HAP-1 (cell line): Measurements from ENCODE around the gene LHX6.

ENCODE experiments used
- DNase-seq, 2 experiments: peaks; one replicate each; pipeline ENCODE4 v3.0.0-alpha.2; 2016 to 2020; ENCODE audit warnings: low spot score in 2 of 2
- H3K27me3 ChIP-seq: fragments of 250-450 bp; sonication (Bioruptor Pico); 2 replicates; pipeline ENCODE4 v1.5.1; 2020; ENCODE audit warnings: low read depth, mild to moderate bottlenecking, moderate library complexity
- H3K36me3 ChIP-seq: fragments of 250-450 bp; sonication (Bioruptor Pico); replicated peaks from 2 replicates; pipeline ENCODE4 v1.5.1; 2020; ENCODE audit warnings: mild to moderate bottlenecking
- H3K4me1 ChIP-seq: fragments of 250-450 bp; sonication (Bioruptor Pico); 2 replicates; pipeline ENCODE4 v1.5.1; 2020; ENCODE audit warnings: mild to moderate bottlenecking
- H3K4me3 ChIP-seq: fragments of 250-450 bp; sonication (Bioruptor Pico); 2 replicates; pipeline ENCODE4 v1.5.1; 2020; ENCODE audit warnings: mild to moderate bottlenecking, moderate library complexity
- H3K9me3 ChIP-seq: fragments of 250-450 bp; sonication (Bioruptor Pico); 2 replicates; pipeline ENCODE4 v1.5.1; 2020; ENCODE audit warnings: mild to moderate bottlenecking, moderate library complexity
- in situ Hi-C: fragments of 300-500 bp; cut with MboI; formaldehyde crosslinking; loops from 3 replicates; pipeline ENCODE4 v1.14.3; 2020; ENCODE audit warnings: low sequenced_read_pairs, inconsistent platforms, mixed read lengths

LHX6 gene

DNA sequence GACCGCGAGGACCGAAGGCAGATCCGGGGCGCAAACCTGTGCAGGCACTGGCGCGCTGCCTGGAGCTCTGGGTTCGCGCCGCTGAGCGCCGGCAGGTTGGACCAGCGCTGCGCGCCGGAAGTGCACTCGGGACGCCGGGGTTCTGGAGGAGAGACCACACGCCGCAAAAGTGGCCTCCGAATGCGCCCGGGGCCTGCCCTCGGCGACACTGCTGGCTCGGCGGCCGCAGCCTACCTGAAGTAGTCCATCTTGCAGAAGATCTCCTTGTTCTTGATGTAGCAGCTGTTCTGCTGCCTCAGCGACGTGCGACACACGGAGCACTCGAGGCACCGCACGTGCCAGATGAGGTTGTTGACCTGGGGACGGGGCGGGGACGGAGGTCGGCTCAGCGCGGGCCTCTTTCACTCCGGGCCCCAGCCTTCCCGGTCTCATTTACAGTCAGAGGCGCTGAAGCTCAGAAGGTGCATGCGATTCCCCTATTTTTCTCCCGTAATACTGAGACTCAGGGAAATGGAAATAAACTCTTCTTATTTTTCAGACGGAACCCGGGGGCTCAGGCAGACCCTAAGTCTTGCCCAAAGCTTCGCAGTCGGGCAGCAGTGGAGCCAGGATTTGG lies 2.5 kb downstream of the LHX6 start:
- no peak overlapping the region for H3K4me3 ChIP-seq
- no peaks in the 10 kb centered on the region for H3K36me3 ChIP-seq
- no peaks in the 10 kb centered on the region; the same call in 1 of the 2 replicates for H3K27me3 ChIP-seq
- in situ Hi-C loops, result no loop called here
- DNase-seq, result no peak
- H3K4me1 ChIP-seq, result peaks cover 5% of the 10 kb centered on the region
- H3K9me3 ChIP-seq, result no peaks in the 10 kb centered on the region

DNA sequence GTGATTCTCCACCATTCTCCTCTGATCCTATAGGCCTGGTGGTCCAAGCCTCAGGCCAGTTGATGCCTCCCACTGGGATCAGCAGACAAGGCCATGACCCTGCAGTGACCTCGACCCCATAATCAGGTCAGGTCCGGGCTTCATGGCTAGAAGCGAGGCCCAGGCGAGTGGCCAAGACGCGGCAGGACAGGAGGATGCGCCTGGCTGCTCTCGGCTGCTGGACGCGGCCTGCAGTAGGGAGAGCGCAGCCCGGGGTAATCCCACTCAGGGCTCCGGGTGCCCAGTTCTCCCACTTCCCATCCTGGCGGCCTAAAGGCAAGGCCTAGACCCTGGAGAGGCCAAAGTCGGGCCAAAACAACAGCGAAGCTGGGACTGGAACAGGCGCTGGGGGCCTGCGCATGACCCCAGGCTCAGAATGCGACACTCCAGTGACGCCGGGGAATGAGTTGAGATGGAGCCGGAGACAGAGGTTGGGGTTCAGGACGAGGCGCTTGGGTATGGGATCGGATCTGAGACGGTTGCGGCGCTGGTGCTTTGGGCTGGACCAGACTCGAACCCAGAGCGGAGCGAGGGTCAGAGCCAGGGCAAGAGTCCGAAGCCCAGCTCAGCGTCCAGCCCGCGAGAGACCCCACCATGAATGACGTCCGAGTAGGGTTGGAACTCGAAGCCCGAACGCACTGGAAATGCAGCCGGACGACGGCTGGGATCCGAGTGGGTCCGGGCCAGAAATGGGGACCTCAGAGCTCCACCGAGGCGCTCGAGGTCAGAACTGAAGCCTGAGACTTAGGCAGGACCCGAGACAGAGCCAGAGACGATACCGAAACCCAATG lies 3.2 kb downstream of the LHX6 start:
- Histone ChIP-seq H3K27me3 (no peaks in the 10 kb centered on the region; the same call in 1 of the 2 replicates), H3K9me3 (no peaks in the 10 kb centered on the region), H3K36me3 (no peaks in the 10 kb centered on the region), H3K4me3 (no peak overlapping the region), H3K4me1 (no peaks in the 10 kb centered on the region)
- in situ Hi-C loops, result no loop called here
- no peak for DNase-seq

DNA sequence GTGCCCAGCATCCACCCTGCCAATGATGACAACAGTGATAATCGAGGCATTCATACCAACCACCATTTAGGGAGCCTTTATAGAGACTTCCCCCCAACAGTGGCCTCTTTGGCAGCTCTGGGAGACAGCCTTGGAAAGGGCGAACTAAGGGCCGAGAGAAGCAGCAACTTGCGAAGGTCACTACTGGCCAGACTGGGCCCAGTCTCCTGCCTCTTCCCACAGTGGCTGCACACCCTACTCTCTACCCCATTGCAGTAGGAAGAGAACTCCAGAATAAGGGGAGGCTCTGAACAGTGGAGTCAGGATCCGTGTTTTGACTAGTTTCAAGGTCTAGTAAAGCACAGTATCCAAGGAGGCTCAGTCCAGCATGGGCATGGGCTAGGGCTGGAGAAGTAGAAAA lies 5.3 kb downstream of the LHX6 start:
- Histone ChIP-seq H3K4me1 (no peaks in the 10 kb centered on the region), H3K27me3 (peaks cover 17% of the 10 kb centered on the region), H3K4me3 (no peak overlapping the region), H3K36me3 (no peaks in the 10 kb centered on the region), H3K9me3 (no peaks in the 10 kb centered on the region; the same call in 1 of the 2 replicates)
- in situ Hi-C loops, result no loop called here
- DNase-seq, result no peak

DNA sequence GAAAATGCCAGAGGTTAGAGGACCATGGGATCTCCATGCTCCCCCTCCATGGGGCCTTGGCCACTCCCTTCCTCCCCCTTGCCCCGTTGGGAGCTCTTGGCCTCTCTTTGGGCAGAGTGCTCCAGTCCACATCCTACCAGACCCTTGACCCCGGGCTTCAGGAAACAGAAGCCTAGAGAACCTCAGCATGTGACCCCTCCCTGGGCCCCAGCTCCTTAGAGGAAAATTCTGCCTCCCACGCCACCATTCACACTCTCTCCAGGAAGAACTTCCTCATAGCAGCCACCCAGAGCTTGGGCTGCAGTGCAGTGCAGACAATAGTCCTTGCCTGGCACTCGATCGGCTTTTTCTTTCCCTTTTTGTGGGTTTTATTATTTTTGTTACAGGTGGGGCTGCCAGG lies 6.0 kb downstream of the LHX6 start:
- Histone ChIP-seq H3K4me3 (no peak overlapping the region), H3K27me3 (peaks cover 23% of the 10 kb centered on the region), H3K4me1 (no peaks in the 10 kb centered on the region), H3K9me3 (no peaks in the 10 kb centered on the region; the same call in 1 of the 2 replicates), H3K36me3 (no peaks in the 10 kb centered on the region)
- no peak for DNase-seq
- in situ Hi-C loops, result no loop called here

DNA sequence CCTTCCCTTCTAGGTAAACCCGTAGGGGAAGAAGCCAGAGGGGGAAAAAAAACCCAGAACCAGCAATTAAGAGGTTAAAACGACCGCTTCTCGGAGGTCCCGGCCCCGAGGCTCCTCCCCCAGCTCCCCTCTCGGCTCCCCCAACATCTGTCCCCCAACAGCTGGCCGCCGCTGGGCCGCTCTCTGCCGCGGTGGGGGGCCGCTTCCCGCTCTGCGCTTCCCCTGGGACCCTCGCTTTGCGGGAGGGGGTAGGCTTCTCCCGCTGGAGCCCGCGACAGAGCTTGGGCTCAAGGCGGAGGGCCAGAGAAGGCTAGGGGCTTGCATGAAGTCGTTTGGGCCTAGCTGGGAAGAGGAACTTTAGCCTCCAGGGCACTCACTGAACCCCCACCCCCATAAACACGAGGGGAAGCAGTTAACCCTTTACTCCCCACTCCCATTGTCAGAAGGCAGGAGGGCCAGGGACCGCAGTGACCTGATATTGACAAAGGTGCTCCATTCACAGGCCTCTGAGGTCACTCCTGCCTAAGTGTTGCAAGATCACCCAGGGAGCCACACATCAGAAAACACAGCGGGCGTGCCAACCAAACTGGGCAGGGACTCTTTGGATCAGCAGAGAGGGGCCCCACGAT lies 7.5 kb downstream of the LHX6 start:
- peaks cover 23% of the 10 kb centered on the region for H3K27me3 ChIP-seq
- H3K36me3 ChIP-seq, result no peaks in the 10 kb centered on the region
- in situ Hi-C loops, result no loop called here
- no peaks in the 10 kb centered on the region; the same call in 1 of the 2 replicates for H3K9me3 ChIP-seq
- H3K4me3 ChIP-seq, result no peak overlapping the region
- H3K4me1 ChIP-seq, result no peaks in the 10 kb centered on the region
- DNase-seq, result no peak

DNA sequence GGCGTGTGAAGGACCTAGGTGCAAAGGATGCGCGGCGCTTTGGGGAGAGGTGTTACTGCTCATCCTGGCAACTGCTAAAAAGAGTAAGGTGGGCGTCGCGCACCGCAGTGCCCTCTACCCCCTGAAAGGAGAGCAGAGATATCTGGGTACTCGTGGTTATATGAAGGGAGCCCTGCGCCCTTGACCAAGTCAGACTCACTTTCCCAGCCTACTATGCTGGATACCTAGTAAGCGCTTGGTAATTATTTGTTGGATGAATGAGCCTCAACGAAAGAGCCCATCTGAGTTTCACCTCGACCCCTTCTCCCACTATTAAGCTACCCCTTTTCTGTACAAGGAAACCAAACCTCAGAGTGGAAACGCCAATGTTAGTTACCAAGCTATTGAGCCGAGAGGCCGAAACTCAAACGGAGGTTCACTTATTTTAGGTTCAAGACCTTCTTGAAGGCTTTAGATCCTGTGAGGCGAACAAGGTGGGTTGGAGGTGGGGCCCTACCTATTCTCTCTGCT lies 8.0 kb downstream of the LHX6 start:
- Histone ChIP-seq H3K9me3 (no peaks in the 10 kb centered on the region; the same call in 1 of the 2 replicates), H3K36me3 (no peaks in the 10 kb centered on the region), H3K4me1 (no peaks in the 10 kb centered on the region), H3K27me3 (peaks cover 23% of the 10 kb centered on the region), H3K4me3 (no peak overlapping the region)
- in situ Hi-C loops, result no loop called here
- DNase-seq, result no peak

DNA sequence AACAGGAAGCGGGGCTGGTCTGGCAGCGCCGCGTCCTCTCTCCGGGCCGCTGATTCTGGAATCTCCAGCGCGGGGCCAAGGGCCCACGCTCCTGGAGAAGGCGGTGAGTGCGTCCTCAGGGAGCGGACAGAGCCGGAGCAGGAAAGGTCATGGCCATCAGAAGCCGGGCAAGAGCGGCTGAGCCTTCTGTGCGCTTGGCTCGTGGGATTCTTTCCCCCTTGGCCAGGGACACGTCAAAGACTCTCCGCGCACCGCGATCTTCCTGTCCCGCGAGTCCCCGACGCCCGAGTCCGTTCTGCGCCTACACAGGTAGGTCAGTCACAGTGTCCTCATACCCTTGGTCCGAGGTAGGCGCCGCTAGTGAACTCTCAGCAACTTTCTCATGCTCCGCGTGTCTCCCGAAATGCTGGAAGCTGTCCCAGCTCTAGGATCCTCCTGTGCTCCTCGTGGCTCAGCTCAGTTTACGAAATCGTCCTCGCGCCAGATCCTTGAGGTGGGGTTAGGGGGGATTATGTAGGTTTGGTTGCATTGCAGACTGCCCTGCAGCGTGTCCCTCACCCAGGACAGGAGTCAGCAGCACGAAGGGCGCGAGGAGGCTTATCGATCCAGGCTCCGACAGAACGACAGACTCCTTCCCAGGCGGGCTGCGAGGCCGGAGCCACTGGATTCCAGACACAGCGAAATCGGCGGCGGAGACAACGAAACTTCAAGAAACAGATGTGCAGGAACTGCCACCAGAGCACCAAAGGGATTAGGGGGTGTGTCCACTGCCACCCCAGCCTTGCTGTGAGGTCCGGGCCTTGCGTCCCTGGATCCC lies 8.7 kb downstream of the LHX6 start:
- Histone ChIP-seq H3K27me3 (peaks cover 23% of the 10 kb centered on the region), H3K36me3 (no peaks in the 10 kb centered on the region), H3K9me3 (no peaks in the 10 kb centered on the region; the same call in 1 of the 2 replicates), H3K4me1 (no peaks in the 10 kb centered on the region), H3K4me3 (no peak overlapping the region)
- DNase-seq, result no peak
- in situ Hi-C loops, result no loop called here

DNA sequence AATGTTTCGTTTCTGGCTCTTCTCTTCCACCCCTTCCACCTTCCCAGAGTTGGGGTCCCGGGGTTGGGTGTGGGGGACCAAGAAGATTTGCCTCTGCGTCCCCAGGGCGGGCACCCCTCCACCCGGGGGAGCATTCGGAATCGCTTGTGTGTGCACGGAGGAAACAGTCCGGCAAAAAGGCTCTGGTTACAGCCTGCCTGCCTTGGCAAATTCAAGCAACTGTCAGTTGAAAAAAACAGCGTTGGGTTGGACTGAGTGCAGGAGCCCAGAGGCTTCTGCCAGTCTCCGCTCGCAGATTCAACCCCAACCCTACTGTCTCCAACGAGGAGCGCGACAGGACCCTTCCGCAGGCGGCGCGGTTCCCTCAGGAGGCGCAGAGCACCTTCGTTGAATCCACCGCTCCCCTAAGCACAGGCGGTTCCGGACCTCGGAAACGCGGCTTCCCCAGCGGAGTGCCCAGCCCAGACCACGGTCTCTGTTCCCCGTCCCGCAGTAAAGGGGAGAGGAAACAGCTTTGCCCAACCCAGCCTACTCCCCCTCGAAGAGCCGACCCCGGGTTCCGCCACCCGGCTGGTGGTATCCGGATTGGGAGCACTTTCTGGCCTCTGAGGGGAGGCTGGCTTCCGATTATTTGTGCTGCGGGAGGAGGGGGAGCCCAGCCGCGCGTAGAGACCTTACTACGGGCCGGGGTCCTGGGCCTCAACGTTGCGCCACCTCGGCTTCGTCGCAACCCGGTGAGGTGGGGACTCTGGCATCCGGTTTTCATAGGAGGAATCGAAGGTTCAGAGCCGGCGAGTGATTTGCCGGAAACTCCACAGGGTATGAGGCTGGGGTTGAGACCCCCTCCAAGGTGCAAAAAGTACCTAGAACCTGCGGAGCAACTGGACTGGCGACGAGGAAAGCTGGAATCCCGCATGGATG lies 9.6 kb downstream of the LHX6 start:
- Histone ChIP-seq H3K4me3 (no peak overlapping the region), H3K27me3 (peaks cover 23% of the 10 kb centered on the region), H3K9me3 (no peaks in the 10 kb centered on the region; the same call in 1 of the 2 replicates), H3K4me1 (no peaks in the 10 kb centered on the region), H3K36me3 (no peaks in the 10 kb centered on the region)
- in situ Hi-C loops, result no loop called here
- DNase-seq, result peak in 1 of 2 experiments; percentile 21

DNA sequence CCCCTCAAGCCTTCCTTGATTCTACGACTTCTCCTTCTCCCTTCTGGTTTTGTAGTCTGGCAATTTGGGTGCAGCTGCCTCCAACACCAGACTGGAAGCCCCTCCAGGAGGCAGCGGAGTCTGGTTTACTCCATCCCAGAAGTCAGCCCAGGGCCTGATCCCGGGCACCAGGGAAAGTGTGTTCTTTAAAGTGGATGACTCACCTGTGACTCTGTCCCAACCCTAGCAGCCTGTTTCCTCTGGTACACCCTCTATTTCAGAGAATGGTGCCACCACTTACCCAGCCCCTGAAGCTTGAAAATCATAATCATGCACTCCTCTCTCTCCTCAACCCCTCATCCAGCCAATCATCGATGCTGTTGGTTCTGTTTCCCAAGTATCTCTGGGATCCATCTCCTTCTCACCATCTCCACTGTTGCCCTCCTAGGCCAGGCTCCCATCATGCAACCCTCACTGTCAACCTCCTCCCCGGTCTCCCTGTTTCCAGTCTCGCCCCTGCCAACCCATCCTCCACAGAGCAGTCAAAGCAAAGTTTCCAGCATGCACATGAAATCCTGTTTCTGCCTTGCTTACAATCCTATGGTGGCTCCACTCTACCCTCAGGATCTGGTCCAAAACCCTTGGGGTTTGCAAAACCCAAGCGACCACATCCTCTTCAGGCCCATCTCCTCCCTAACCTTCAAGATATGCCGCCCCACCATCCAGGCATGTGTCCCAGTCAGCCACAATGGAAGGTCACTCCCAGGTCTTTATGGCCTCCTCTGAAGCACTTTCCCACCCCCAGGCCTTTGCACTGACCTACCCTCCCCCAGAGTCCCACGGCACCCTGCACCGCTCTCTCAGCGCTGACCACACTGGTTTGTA lies 10.5 kb downstream of the LHX6 start:
- Histone ChIP-seq H3K9me3 (no peaks in the 10 kb centered on the region; the same call in 1 of the 2 replicates), H3K4me1 (peaks cover 2% of the 10 kb centered on the region; the same call in 1 of the 2 replicates), H3K4me3 (no peak overlapping the region), H3K27me3 (peaks cover 23% of the 10 kb centered on the region), H3K36me3 (no peaks in the 10 kb centered on the region)
- in situ Hi-C loops, result no loop called here
- no peak for DNase-seq

DNA sequence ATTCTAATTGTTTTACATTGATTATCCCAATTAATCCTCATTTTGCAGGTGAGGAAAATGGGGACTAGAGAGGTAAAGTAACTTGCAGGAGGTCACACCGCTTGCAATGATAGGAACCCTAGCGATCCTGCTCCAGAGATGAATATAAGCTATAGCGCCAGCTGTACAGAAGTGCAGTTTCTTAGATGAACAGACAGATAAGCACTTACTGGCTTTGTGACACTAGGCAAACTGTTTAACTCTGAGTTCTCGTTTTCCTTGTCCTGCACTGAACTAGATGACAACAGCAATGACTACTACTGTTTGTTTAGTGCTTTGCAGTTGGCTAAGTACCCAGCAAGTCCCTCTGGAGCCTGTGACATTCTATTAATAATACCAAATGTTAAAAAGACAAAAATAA lies 11.1 kb downstream of the LHX6 start:
- Histone ChIP-seq H3K9me3 (no peaks in the 10 kb centered on the region; the same call in 1 of the 2 replicates), H3K4me3 (no peak overlapping the region), H3K36me3 (no peaks in the 10 kb centered on the region), H3K4me1 (peaks cover 2% of the 10 kb centered on the region; the same call in 1 of the 2 replicates), H3K27me3 (peaks cover 23% of the 10 kb centered on the region)
- DNase-seq, result no peak
- in situ Hi-C loops, result no loop called here

DNA sequence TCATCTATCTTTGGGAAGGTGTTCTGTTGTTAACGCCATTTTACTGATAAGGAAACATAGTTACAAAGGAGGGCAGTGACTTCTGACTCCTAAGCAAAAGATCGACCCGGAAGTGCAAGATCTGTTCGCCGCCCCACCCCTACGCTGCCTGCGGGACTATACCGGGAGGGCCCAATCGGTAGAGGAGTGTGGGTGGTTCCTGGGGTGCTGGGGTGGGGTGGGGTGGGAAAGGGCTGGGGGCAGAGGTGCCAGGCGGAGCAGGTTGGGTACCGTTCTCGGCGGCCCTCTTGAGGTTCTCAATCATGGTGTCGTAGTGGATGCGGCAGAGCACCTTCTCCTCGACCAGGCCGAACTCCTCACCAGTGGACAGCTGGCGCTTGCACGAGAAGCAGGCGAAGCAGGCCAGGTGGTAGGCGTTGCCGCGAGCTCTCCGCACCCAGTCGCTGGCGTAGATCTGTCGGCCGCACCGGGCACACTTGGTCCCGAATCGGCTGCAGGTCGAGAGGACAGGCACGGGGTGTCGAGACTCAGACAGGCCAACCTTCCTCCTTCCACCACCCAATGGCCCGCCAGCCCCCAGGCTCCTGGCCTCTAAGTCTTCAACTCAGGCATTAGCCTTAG lies 11.8 kb downstream of the LHX6 start:
- Histone ChIP-seq H3K36me3 (no peaks in the 10 kb centered on the region), H3K4me3 (no peak overlapping the region), H3K9me3 (no peaks in the 10 kb centered on the region; the same call in 1 of the 2 replicates), H3K27me3 (peaks cover 23% of the 10 kb centered on the region), H3K4me1 (peaks cover 2% of the 10 kb centered on the region; the same call in 1 of the 2 replicates)
- in situ Hi-C loops, result no loop called here
- DNase-seq, result no peak
